ENCODE data around the gene AHRR. TPM values are rescaled to one million over a fixed set of nuclear protein-coding genes. Genes with fewer than 3 reads are reported as not detected.

The AHRR gene
- total RNA-seq, 1 donor from 2014 or later = 0.53 TPM

- FAIRE-seq (no peak), DNase-seq (ENCODE audit: low read depth) (peak; percentile 31)
- H3K36me3 ChIP-seq (ENCODE audit: control insufficient read depth, insufficient read depth, low read length) = peaks cover 11% of the 10 kb centered on the region
- peak; percentile 72 for TF ChIP-seq CTCF (IDR thresholded peaks at IDR 0.05; ENCODE audit: insufficient read depth, low read length, severe bottlenecking)
- H3K4me3 ChIP-seq (ENCODE audit: low read depth, low read length) = no peak overlapping the region
- peaks cover 17% of the 10 kb centered on the region for H3K27me3 ChIP-seq (ENCODE audit: control insufficient read depth, insufficient read depth, low read length)
These were observed 4.3 kb upstream of the AHRR start for GRCh38 chr5:317086-317811.

GRCh38 chr5:318341-318897 is 3.1 kb upstream of the AHRR start:
- TF ChIP-seq CTCF (IDR thresholded peaks at IDR 0.05; ENCODE audit: insufficient read depth, low read length, severe bottlenecking) = no peak
- Histone ChIP-seq H3K4me3 (ENCODE audit: low read depth, low read length) (no peak overlapping the region), H3K27me3 (ENCODE audit: control insufficient read depth, insufficient read depth, low read length) (peaks cover 25% of the 10 kb centered on the region), H3K36me3 (ENCODE audit: control insufficient read depth, insufficient read depth, low read length) (peaks cover 10% of the 10 kb centered on the region)
- DNase-seq (ENCODE audit: low read depth) (no peak), FAIRE-seq (no peak)

- no peak for DNase-seq (ENCODE audit: low read depth)
- no peak for TF ChIP-seq CTCF (IDR thresholded peaks at IDR 0.05; ENCODE audit: insufficient read depth, low read length, severe bottlenecking)
- peaks cover 26% of the 10 kb centered on the region for H3K27me3 ChIP-seq (ENCODE audit: control insufficient read depth, insufficient read depth, low read length)
These were observed 2.4 kb upstream of the AHRR start for GRCh38 chr5:318931-319601.

GRCh38 chr5:320524-321229 is 837 bp upstream of the AHRR start:
- peak overlapping the region; percentile 20 for H3K4me3 ChIP-seq (ENCODE audit: low read depth, low read length)
- TF ChIP-seq CTCF (IDR thresholded peaks at IDR 0.05; ENCODE audit: insufficient read depth, low read length, severe bottlenecking) = no peak
- peaks cover 26% of the 10 kb centered on the region for H3K27me3 ChIP-seq (ENCODE audit: control insufficient read depth, insufficient read depth, low read length)
- DNase-seq (ENCODE audit: low read depth) = no peak
- FAIRE-seq = no peak
- no peaks in the 10 kb centered on the region for H3K36me3 ChIP-seq (ENCODE audit: control insufficient read depth, insufficient read depth, low read length)

More at GRCh38 chr5:318931-319601, 2.4 kb upstream of the AHRR start:
- no peak for FAIRE-seq
- H3K4me3 ChIP-seq (ENCODE audit: low read depth, low read length) = no peak overlapping the region
- H3K36me3 ChIP-seq (ENCODE audit: control insufficient read depth, insufficient read depth, low read length) = peaks cover 5% of the 10 kb centered on the region

GRCh38 chr5:321726-322251 is 275 bp downstream of the AHRR start:
- TF ChIP-seq CTCF (IDR thresholded peaks at IDR 0.05; ENCODE audit: insufficient read depth, low read length, severe bottlenecking) = no peak
- no peak for FAIRE-seq
- peak overlapping the region; percentile 12 for H3K4me3 ChIP-seq (ENCODE audit: low read depth, low read length)

More at GRCh38 chr5:321726-322251, 275 bp downstream of the AHRR start:
- DNase-seq (ENCODE audit: low read depth) = no peak
- H3K36me3 ChIP-seq (ENCODE audit: control insufficient read depth, insufficient read depth, low read length) = no peaks in the 10 kb centered on the region
- H3K27me3 ChIP-seq (ENCODE audit: control insufficient read depth, insufficient read depth, low read length) = peaks cover 26% of the 10 kb centered on the region
